ENCODE data around the gene THSD7A. TPM values are rescaled to one million over a fixed set of nuclear protein-coding genes. Genes with fewer than 3 reads are reported as not detected.

The THSD7A gene
- polyA plus RNA-seq, 6 donors from 2014 or later, result not detected

DNA sequence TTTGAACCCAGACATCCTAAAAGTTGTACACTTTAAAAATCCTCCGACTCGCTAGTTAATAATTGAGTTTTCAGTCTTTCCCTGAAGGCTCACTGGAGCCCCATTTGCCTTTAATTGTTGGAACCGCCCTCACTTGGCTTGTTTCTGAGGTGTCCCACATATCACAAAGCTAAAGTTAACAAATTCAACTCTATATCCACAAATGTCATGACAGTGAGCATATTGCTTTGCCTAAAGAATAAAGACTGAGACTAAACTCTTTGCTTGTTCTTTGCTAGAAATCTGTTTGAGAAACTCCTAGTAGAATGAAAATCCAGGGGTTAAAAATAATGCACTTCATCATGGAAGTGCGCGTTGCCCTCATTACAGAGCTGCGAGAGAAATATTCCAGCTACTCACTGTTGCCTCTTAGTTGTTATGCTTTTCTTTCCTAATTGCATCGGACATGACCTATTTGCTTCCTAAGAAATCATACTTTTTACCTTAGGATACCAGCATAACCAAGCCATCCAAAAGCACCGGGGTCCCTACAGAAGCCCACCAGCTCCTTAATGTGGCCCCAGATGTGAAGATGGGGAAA is 752 bp downstream of the THSD7A start:
- peak overlapping the region in 5 of 8 donors; percentile 1 to 68 (median 47) for H3K4me3 Mint-ChIP-seq
- H3K9me3 Mint-ChIP-seq, result no peaks in the 10 kb centered on the region
- DNase-seq (no peak), ATAC-seq (ENCODE audit: low read depth in 2 of 2) (peak in 1 of 2 donors; percentile 6)
- peaks cover 44 to 47% (median 44%) of the 10 kb centered on the region in 3 donors for H3K27me3 Mint-ChIP-seq
- peaks cover 3 to 14% (median 12%) of the 10 kb centered on the region in 3 donors for H3K4me1 Mint-ChIP-seq
- H3K27ac Mint-ChIP-seq, result no peak overlapping the region
- H3K36me3 Mint-ChIP-seq, result no peaks in the 10 kb centered on the region

DNA sequence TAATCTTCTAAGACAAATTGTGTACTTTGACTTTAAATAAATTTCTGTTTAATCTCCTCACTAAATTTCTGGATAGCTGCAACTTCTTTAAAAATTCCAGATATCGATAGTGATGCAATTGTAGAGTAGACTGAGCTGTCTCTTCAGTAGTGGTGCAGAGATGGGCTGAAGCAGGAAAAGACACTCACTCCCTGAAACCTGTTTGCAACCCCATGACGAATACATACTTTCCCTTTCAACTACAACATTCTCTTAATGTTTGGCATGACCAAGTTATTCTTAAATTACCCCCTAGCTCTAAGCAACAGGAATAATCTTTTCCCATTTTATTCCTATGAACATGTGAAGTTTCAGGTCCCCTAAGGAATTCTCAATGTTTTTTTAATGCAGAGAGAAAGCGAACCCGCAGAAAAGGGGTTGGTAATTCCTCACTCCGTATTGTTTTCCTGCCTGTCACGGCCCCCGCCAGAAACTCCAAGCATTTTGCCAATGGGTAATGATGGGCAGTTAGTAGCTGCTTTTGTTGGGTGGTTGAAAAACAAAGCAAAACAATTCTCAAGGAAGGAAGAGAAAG is 1.3 kb downstream of the THSD7A start:
- Mint-ChIP-seq H3K27me3 (peaks cover 41 to 47% (median 44%) of the 10 kb centered on the region in 3 donors), H3K4me3 (peak overlapping the region in 3 of 8 donors; percentile 1 to 68 (median 63)), H3K36me3 (no peaks in the 10 kb centered on the region), H3K9me3 (no peaks in the 10 kb centered on the region), H3K4me1 (peaks cover 3 to 14% (median 12%) of the 10 kb centered on the region in 3 donors), H3K27ac (no peak overlapping the region)
- DNase-seq (no peak), ATAC-seq (ENCODE audit: low read depth in 2 of 2) (no peak)

DNA sequence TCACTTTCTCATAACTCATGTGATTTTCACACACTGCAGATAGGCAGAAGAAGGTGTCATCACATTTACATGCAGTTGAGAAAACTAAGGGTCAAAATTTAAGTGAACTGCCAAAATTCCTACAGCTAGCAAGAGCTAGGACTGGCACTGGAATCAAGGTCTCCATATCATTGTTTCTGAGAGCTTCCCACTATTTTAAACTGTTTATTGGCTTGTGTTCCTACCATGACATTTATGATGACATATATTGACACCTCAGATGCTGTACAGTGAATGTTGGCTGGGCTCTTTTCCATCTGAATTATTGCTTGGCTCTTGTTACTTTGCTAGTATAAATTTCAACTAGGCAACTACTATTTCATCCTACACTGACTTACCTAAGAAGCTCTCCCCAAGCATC is 2.0 kb downstream of the THSD7A start:
- Mint-ChIP-seq H3K4me1 (peaks cover 3 to 14% (median 12%) of the 10 kb centered on the region in 3 donors), H3K36me3 (no peaks in the 10 kb centered on the region), H3K9me3 (no peaks in the 10 kb centered on the region), H3K27me3 (peaks cover 41 to 47% (median 44%) of the 10 kb centered on the region in 3 donors), H3K4me3 (no peak overlapping the region), H3K27ac (no peak overlapping the region)
- ATAC-seq (ENCODE audit: low read depth in 2 of 2) (no peak), DNase-seq (no peak)

DNA sequence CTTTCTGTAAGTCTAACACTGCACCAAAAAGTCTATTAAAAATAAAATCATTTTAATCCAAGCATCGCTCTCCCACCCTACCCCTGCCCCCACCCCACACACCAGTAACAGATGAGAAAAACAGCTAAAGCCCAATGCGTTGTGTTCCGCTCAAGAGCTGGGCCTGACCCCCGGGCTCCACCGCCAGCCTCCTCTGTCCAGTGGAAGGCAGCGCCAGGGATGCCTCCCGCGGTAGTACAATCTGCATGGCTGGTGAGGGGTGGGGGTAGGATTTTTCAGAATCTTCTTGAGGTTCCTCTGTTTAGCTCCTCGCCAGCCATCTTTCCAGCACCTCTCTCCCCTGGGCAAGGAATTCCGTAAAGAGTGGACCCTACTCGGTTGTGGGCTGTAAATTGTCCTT is 12.1 kb downstream of the THSD7A start:
- peaks cover 5 to 7% (median 6%) of the 10 kb centered on the region in 3 donors for H3K27me3 Mint-ChIP-seq
- H3K9me3 Mint-ChIP-seq, result peaks cover 0 to 5% (median 0%) of the 10 kb centered on the region in 7 donors
- no peak overlapping the region for H3K4me3 Mint-ChIP-seq
- no peak overlapping the region for H3K27ac Mint-ChIP-seq
- H3K4me1 Mint-ChIP-seq, result no peaks in the 10 kb centered on the region
- peaks cover 0 to 11% of the 10 kb centered on the region in 2 donors for H3K36me3 Mint-ChIP-seq
- ATAC-seq (ENCODE audit: low read depth in 2 of 2) (no peak), DNase-seq (no peak)

DNA sequence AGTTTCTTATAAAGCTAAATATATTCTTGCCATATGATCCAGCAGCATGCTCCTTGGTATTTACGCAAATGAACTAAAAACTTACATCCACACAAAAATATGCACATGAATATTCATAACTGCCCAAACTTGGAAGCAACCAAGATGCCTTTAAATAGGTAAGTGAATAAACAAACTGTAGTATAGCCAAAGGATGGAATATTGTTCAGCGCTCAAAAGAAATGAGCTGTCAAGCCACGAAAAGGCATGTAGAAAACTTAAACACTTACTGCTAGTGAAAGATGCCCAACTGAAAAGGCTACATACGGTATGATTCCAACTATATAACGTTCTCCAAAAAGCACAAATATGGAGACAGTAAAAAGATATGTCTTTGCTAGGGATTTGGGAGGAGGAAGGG is 12.7 kb downstream of the THSD7A start:
- H3K36me3 Mint-ChIP-seq, result peaks cover 0 to 11% of the 10 kb centered on the region in 2 donors

DNA sequence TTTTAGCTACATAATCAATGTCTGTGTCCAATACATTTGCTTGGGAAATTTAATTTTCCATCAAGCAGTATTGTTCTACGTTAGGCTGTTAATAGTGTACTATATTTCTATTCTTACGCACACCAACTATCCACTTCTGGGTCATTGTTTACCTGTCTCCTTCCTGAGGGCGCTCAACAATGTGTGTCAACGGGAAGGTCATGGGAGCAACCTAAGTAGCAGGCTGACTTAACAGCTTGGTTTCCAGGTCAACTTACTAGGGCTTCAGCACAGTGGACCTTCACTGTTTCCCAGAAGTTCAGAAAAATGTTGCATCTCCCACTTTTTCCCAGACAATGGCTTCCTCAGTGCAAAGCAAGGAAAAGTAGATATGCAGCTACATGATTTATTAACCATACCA is 13.7 kb downstream of the THSD7A start:
- Mint-ChIP-seq H3K4me3 (no peak overlapping the region), H3K9me3 (peaks cover 0 to 5% (median 0%) of the 10 kb centered on the region in 7 donors), H3K27ac (no peak overlapping the region), H3K27me3 (peaks cover 3 to 7% (median 6%) of the 10 kb centered on the region in 3 donors), H3K36me3 (peaks cover 0 to 11% of the 10 kb centered on the region in 2 donors), H3K4me1 (no peaks in the 10 kb centered on the region)
- ATAC-seq (ENCODE audit: low read depth in 2 of 2) (no peak), DNase-seq (no peak)

More for the DNA sequence above, 12.7 kb downstream of the THSD7A start:
- Mint-ChIP-seq H3K9me3 (peaks cover 0 to 5% (median 0%) of the 10 kb centered on the region in 7 donors), H3K27ac (no peak overlapping the region), H3K4me1 (no peaks in the 10 kb centered on the region), H3K27me3 (peaks cover 5 to 7% (median 6%) of the 10 kb centered on the region in 3 donors), H3K4me3 (no peak overlapping the region)
- ATAC-seq (ENCODE audit: low read depth in 2 of 2) (no peak), DNase-seq (no peak)

DNA sequence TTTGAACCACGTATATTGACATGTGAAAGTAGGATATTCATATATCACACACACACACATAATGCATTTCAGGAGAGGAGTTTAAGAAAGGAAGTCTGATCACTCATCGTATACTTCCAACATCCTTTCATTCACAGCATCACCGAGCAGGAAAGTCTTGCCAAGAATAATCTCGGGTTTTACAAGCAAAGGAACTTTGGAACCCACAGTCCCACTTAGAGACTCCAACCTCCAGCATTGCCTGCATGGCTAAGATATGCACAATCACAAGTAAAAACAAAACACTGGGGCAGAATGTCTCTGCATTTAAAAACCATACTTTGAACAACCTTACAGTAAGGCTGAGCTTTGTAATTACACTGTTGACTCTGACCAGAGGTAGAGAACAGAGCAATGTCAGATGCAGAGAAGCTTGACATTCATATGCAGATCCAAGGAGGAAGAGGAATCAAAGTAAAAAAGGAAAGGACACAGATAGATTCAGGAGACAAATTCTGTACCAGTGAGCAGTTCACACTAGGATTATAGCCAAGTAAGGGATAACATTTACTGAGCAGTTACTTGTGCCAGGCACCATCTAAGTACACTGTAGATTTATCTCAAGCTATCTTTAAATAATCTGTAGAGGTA is 14.8 kb downstream of the THSD7A start:
- no peak for ATAC-seq (ENCODE audit: low read depth in 2 of 2)
- H3K27ac Mint-ChIP-seq, result no peak overlapping the region
- H3K27me3 Mint-ChIP-seq, result peaks cover 0 to 7% (median 6%) of the 10 kb centered on the region in 3 donors
- H3K36me3 Mint-ChIP-seq, result peaks cover 0 to 11% of the 10 kb centered on the region in 2 donors
- H3K9me3 Mint-ChIP-seq, result peaks cover 0 to 5% (median 0%) of the 10 kb centered on the region in 7 donors
- DNase-seq, result no peak
- H3K4me1 Mint-ChIP-seq, result no peaks in the 10 kb centered on the region
- H3K4me3 Mint-ChIP-seq, result no peak overlapping the region

DNA sequence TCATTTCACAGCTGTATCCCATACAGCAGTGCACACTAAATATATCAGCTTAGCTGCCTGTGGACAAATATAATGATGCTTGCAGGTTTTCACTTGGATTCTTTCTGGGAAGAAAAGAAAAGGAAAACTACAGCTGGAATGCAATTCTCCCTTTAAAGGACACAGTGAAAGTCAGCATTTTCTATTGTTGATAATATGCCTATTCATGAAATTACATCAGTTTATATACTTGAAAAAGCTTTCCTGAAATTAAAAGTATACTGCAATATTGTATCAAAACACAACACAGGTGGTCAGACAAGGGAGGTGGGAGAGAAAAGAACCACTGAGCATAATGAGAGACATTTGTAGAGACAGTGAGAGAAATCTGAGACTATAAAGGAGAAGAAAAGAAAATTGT is 20.3 kb downstream of the THSD7A start:
- H3K4me3 Mint-ChIP-seq, result no peak overlapping the region
- no peaks in the 10 kb centered on the region for H3K36me3 Mint-ChIP-seq
- ATAC-seq (ENCODE audit: low read depth in 2 of 2) (no peak), DNase-seq (no peak)
- H3K27me3 Mint-ChIP-seq, result peaks cover 0 to 3% (median 0%) of the 10 kb centered on the region in 3 donors
- H3K9me3 Mint-ChIP-seq, result no peaks in the 10 kb centered on the region
- H3K27ac Mint-ChIP-seq, result no peak overlapping the region
- H3K4me1 Mint-ChIP-seq, result no peaks in the 10 kb centered on the region

DNA sequence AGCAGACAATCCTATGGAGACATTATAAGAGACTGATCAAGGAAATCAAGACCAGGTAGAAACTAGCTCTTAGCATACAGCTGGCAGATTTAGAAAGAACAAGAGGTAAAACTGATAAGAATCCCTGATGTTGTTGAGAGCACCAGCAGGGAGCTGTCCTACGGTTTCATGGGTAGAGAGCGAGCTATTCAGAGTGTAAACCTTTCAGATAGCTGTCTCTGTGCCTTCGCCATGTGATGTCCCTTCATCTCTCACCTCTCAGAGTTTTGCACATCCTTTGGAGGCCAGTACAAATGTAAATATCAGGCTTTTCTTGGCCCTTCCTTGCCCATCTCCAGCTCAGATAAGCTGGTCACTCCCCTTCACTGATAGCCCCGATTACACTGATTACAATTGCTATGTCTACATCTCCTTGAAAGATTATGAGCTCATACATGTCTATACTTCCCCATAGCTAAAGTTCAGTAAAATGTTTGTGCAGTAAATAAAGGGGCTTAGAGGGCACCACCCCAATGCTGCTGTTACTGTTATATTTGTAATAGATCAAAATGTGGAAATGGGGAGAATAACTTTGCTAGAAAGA is 21.9 kb downstream of the THSD7A start:
- no peak overlapping the region for H3K4me3 Mint-ChIP-seq

DNA sequence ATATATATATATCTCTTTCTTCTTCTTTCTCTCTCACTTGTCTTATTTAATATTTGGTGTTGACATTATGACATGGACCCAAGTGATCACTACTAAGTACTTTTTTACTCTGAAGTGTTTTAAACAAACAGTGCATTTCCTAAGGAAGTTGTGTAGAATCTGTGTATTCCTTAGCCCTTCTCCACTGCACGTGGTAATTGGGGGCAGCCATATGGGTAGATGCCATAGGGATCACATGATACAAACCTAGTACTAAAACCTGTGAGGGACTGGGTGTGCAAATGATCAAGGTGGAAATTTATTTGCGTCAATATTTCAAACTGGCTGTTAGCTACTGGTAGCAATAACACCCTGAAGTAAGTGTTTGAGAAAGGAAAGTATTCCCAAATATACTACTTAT is 25.0 kb downstream of the THSD7A start:
- no peak for ATAC-seq (ENCODE audit: low read depth in 2 of 2)
- no peak for DNase-seq
- Mint-ChIP-seq H3K4me1 (no peaks in the 10 kb centered on the region), H3K27ac (no peak overlapping the region), H3K9me3 (no peaks in the 10 kb centered on the region), H3K27me3 (peaks cover 0 to 3% (median 0%) of the 10 kb centered on the region in 3 donors), H3K4me3 (no peak overlapping the region), H3K36me3 (no peaks in the 10 kb centered on the region)

More for the DNA sequence above, 21.9 kb downstream of the THSD7A start:
- Mint-ChIP-seq H3K4me1 (no peaks in the 10 kb centered on the region), H3K36me3 (no peaks in the 10 kb centered on the region), H3K27me3 (peaks cover 0 to 3% (median 0%) of the 10 kb centered on the region in 3 donors), H3K27ac (no peak overlapping the region), H3K9me3 (no peaks in the 10 kb centered on the region)
- no peak for ATAC-seq (ENCODE audit: low read depth in 2 of 2)
- DNase-seq, result no peak

DNA sequence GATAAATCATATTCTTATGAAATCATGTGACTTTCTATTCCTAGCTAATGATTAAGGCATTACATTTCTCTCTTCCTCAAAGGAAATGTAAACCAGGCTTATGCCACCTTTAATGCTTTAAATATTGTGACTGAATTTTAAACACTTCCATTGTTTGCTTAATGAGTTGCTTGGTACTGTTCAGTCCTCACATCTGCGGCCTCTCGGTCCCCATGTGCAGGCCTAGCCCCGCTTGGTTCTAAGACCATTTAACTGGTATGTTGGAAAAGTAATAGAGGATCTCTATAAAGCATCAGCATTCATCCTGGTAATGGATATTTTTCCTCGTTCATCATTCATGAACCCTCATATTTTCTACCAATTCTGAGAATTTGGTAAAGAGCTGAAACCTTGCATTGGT is 27.4 kb downstream of the THSD7A start:
- no peak for ATAC-seq (ENCODE audit: low read depth in 2 of 2)
- no peak overlapping the region for H3K27ac Mint-ChIP-seq
- H3K9me3 Mint-ChIP-seq, result no peaks in the 10 kb centered on the region

DNA sequence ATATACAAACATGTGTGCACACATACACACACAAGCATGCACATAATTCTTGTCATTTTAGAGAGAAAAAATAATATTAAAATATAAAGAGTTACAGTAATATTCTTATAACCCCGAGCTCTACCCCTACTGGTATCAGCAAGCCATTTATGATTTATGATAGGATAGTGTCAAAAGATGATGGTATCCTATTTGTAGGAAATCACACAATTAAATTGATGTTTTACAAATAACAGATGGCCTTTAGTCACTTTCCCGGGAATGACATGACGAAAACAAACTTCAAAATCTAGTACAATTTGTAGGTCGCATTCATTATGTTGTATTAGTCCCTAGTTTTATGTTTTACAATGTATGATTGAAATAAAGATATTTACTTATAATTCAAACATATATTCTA is 36.8 kb downstream of the THSD7A start:
- ATAC-seq (ENCODE audit: low read depth in 2 of 2) (no peak), DNase-seq (no peak)
- Mint-ChIP-seq H3K4me1 (no peaks in the 10 kb centered on the region), H3K27me3 (no peaks in the 10 kb centered on the region), H3K27ac (peak overlapping the region in 1 of 6 donors; percentile 70), H3K9me3 (peaks cover 0 to 2% (median 0%) of the 10 kb centered on the region in 7 donors), H3K4me3 (no peak overlapping the region), H3K36me3 (no peaks in the 10 kb centered on the region)

More for the DNA sequence above, 27.4 kb downstream of the THSD7A start:
- no peak for DNase-seq
- no peaks in the 10 kb centered on the region for H3K36me3 Mint-ChIP-seq
- H3K27me3 Mint-ChIP-seq, result no peaks in the 10 kb centered on the region
- H3K4me1 Mint-ChIP-seq, result no peaks in the 10 kb centered on the region
- H3K4me3 Mint-ChIP-seq, result no peak overlapping the region

DNA sequence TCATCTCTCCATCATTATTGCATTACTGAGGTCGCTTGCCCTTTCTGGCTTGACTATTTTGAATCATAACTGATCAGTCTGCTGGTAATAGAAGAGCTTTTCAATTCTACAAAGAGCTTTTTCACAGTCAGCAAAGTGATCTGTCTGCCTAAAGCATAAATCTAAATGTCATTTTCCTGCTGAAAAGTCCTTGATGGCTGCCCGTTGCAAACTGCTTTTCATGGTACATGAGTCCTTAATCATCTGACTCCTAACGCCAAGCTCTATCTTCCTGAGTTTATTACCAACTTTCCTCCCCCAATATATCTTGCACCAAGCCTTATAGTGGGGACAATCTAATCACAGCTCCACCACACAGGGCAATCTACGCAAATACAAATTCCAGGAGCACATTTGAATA is 39.8 kb downstream of the THSD7A start:
- peaks cover 0 to 4% (median 0%) of the 10 kb centered on the region in 3 donors for H3K27me3 Mint-ChIP-seq
- no peak overlapping the region for H3K27ac Mint-ChIP-seq
- H3K36me3 Mint-ChIP-seq, result no peaks in the 10 kb centered on the region
- no peak overlapping the region for H3K4me3 Mint-ChIP-seq
- ATAC-seq (ENCODE audit: low read depth in 2 of 2) (no peak), DNase-seq (no peak)
- no peaks in the 10 kb centered on the region for H3K4me1 Mint-ChIP-seq
- no peaks in the 10 kb centered on the region for H3K9me3 Mint-ChIP-seq
